ENCODE measurements around the gene STX7.

GRCh38 chr6:132465530-132466485 lies 47.1 kb downstream of the STX7 start:
- TF ChIP-seq CTCF (IDR thresholded peaks at IDR 0.05; ENCODE audit: low read depth, low read length) (no peak), EZH2phosphoT487 (IDR thresholded peaks at IDR 0.05; ENCODE audit: low read depth) (no peak)
